Left renal cortex interstitium (tissue), 4 donors: Measurements from ENCODE around the gene KNDC1. TPM values are rescaled to one million over a fixed set of nuclear protein-coding genes. Genes with fewer than 3 reads are reported as not detected.

Experiments used
- DNase-seq, 4 donors: peaks; one replicate each; pipeline ENCODE4 v3.0.0-alpha.2; 2013; ENCODE audit warnings: low read depth in 4 of 4, low spot score in 2 of 4, missing footprints in 1 of 4
- polyA plus RNA-seq, 4 donors: library from polyadenylated mRNA; unstranded; fragments of 120-200 nt; gene quantifications; one replicate each; pipeline ENCODE4 v1.2.1, GENCODE V29; 2013; ENCODE audit not compliant: insufficient read length in 4 of 4

Gene KNDC1
- polyA plus RNA-seq, 4 donors: 4.5 to 11.4 (median 8.2) TPM

GRCh38 chr10:133176546-133176945 is 16.5 kb downstream of the KNDC1 start:
- DNase-seq: no peak

GRCh38 chr10:133177380-133178157 is 17.6 kb downstream of the KNDC1 start:
- DNase-seq: no peak

GRCh38 chr10:133178357-133179127 is 18.5 kb downstream of the KNDC1 start:
- DNase-seq: no peak

DNA sequence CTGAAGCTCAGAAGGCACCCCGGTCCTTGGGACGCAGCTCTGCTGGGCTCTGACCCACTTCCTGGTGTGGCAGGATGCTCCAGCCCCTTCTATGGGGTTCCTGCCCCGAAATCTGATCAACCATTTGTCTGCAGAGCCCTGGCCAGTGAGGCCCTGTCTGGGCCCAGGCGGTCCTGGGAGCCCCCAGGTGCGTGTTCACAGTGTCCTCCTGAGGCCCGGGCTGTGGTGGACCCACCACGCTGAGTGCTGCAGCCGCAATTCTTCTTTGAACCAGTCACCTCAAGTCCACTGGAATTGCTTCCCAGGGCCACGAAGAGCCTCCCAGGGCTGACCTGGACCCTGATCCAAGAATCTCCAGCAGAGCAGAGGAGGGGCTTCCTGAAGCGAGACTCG is 19.1 kb downstream of the KNDC1 start:
- no peak for DNase-seq

DNA sequence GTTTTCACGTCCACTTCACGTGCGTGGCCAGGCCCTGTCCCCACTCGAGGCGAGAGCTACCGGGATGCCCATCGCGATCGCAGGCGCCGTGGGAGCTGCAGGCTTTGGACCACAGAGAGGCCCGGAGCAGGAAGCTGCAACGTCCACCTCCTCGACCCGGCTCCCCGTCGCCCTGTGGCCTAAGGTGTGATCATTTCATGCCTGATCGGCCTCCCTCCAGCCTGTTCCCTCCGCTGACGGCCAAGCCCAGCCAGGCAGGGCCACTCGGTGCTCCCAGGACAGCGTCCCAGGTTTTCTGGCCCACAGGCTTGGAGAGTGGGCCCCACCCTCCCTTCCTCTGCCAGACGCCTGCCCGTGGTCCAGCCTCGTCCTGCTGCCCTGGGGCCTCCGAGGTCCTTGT is 19.6 kb downstream of the KNDC1 start:
- no peak for DNase-seq

- no peak for DNase-seq
Measured at GRCh38 chr10:133180192-133180964, 20.4 kb downstream of the KNDC1 start.

GRCh38 chr10:133180965-133181639 is 21.1 kb downstream of the KNDC1 start:
- no peak for DNase-seq

DNA sequence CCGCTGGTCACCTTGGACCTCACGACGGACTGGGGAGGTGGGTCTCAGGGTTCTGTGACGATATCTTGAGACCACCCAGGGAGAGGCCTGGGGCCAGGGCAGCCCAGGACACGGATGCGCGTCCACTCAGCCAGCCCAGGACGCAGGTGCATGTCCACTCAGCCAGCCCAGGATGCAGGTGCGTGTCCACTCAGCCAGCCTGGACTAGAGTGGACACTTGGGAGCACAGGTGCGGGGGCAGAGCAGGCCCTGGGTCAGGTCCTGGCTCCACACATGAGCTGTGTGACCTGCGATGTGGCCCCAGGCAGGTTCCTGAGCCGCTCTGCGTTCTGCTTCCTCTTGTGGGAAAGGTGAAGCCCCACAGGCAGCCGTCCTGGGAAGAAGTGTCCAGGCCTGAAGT is 22.2 kb downstream of the KNDC1 start:
- no peak for DNase-seq

GRCh38 chr10:133182791-133183645 is 23.0 kb downstream of the KNDC1 start:
- no peak for DNase-seq

DNA sequence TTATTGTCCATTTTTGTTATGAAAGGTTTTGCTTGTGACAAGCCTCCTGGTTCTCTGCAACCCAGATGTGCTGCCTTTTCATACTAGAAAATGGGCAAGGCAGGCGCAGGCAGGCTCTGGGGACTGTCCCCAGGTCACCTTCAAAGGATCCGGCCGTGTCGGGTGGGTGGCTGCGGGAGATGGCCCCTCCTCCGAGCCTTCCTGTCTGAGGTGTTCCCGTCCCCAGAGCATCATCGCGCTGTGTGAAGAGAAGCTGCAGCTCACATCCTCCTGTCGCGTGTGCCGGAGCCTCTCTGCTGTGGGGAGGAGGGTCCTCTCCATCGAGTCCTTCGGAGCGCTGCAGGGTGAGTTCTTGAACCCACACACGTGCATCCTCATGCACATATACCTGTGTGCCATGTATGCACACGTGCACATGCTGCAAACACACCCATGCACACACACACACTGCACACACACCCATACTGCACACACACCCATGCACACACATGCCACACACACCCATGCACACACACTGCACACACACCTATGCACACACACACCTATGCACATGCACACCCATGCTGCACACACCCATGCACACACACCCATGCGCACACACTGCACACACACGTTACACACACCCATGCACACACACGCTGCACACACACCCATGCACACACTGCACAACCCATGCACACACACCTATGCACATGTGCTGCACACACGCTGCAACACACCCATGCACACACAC is 23.8 kb downstream of the KNDC1 start:
- DNase-seq: no peak

DNA sequence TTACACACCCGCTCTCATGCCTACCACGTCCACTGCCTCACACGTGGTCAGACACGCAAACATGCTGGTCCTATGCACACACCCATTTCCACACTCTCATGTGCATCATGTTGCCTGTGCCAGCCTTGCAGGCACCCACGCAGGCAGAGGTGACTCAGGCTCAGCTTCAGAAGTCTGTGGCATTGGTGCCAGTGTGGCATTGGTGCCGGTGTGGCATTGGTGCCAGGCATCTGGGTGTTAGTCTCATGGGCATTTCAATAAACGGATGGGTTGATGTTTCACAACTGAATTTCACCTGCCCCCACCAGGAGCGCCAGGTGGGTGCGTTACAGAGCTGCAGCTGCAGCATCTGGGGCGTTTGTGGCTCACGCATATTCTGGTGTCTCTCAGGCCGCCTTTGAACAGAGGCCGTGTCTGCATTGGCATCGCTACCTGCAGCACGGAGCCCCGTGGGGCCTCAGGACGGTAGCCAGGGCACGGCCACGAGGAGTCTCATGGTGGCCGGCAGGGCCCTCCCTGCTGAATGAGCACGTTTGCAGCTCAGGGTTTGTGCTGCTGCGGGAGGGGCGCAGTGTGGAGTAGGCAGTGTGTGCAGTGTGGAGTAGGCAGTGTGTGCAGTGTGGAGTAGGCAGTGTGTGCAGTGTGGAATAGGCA is 24.7 kb downstream of the KNDC1 start:
- no peak for DNase-seq

DNA sequence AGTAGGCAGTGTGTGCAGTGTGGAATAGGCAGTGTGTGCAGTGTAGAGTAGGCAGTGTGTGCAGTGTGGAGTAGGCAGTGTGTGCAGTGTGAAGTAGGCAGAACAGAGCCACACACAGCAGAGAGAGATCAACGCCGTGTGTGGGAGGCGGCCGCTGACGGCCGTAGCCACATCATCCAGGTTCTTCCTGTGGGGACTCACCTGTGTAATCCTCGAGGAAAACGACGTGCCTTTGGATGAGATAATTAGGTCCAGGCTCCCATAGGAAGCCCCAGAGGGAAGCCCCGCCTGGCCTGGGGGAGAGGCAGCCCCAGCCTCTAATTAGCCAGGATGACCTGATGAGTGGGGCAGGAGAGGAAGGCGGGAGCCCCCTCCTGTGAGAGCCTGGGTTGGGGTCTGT is 25.4 kb downstream of the KNDC1 start:
- DNase-seq: no peak

- DNase-seq: no peak
Measured at GRCh38 chr10:133185916-133186315, 25.9 kb downstream of the KNDC1 start.

DNA sequence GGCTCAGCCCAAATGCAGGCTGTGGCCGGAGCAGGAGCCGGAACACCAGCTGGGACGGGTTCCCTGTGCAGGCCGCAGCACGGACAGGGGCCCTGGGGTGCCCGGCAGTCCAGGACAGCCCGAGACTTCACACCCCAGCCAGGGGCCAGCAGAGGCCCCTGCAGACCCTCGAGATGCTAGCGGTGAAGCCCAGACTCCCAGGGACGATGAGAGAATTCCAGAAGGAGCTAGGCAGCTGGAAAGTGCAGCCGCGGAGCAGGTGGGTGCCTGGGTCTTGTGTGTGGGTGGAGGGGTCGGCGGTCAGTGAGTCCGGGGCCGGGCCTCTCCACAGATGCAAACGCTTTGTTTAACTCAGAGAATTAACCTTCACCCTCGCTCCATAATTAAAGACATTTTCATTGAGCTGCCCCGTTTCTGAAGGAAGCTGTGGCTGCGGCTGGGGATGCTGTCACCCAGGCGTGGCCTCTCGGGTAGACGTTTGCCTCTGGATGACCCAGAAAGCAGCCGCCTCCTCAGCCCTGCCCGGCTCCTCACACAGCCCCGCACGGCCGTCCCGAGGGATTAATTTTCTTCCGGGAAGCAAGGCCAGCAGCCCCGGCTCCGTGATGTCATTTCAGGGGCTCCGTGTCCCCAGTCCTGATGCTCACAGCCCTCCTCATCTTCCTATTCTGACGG is 26.5 kb downstream of the KNDC1 start:
- DNase-seq: no peak

- DNase-seq: no peak
Measured at GRCh38 chr10:133187091-133187905, 27.3 kb downstream of the KNDC1 start.

DNA sequence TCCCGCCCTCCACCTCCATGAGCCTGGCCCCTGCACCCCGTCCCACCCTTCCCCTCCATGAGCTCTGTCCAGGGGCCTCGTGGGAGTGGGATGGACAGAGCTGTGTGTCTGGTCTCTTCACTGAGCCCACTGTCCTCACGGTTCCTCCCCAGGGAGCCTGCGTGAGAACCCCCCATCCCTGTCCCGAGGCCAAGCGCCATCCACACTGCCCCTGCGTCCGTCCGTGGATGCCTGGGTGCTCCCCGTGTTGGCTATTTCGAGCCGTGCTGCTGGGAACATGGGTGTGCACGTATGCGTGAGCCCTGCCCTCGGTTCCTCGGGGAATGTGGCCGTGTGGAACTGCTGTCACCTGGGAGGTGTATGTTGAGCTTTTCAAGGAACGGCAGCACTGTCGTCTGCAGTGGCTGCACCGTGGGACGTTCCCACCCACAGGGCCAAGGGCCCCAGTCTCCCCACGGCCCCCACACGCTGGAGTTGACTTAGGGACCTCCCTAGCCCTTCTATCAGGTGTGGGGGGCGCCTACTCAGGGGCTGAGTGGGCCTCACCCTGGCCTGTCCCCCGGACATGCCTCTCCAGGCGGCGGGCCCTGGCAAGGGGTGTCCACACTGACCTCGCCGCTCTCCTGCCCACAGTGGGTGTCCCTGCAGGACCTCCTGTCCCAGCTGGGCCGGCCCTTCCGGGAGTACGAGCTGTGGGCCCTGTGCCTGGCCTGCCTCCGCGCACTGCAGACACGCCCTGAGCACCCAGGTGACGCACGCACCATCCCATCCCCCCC is 28.1 kb downstream of the KNDC1 start:
- no peak for DNase-seq
